Measurements from ENCODE around the gene RYK. TPM values are rescaled to one million over a fixed set of nuclear protein-coding genes. Genes with fewer than 3 reads are reported as not detected.
A peak's percentile ranks its signal among the peaks of the same experiment; 100 is the strongest.
"Not testable (repeated sequence)": the region's sequence is repeated elsewhere in the genome, so short reads cannot be mapped to it uniquely, and the experiment has no call there.

RYK gene
- total RNA-seq, 1 experiment from 2014 or later = 60.6 TPM

DNA sequence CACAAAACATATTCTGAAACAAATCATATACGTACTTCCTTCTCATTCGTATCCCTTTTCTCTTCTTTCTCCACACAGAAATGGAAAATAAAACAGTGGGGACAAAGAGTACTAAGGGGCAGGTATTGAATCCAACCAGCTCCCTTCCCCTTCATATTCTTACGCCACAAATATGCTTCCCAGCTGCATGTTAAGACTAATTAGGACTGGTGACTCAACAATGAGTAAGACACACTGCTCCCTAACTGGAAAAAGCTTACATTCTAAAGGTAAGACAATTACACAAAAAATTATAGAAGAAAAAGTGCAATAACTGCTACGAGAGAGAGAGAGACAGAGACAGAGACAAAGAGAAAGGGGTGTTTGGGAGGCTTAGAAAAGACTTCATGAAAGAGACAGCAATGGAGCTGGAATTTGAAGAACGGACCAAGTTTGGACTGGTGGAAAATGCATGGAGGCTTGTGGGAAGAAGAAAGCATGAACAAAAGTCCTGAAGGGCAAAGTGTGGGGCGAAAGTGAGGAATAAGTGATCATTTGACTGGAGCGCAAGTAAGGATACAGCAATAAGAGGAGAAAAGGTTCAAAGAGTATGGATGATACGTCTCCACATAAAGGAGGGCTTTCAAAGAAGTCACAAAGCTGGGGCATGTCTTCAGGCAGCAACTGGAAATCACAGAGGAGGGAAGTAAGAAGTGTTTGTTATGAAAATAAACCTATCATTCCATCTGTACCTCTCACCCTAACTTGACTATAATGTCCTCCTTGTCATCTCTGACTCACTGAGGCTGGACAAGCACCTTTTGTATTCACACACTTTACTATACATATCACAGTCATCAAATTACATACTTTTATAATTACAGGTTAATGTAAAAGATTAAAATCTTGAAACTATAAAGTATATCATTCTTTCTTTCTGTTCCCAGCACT is 49.2 kb downstream of the RYK start:
- H2BK120ac ChIP-seq (ENCODE audit: low read depth, low read length, poor library complexity, severe bottlenecking) = no peak overlapping the region
- H4K91ac ChIP-seq (ENCODE audit: insufficient read length, low read depth, low read length) = no peak overlapping the region
- no peak overlapping the region for H3K4ac ChIP-seq (ENCODE audit: low read depth, low read length)
- H2BK20ac ChIP-seq (ENCODE audit: low read depth, low read length, poor library complexity, severe bottlenecking) = no peak overlapping the region
- H2BK5ac ChIP-seq (ENCODE audit: insufficient read length, low read length) = no peak overlapping the region
- H3K23ac ChIP-seq (ENCODE audit: insufficient read length, low read depth, low read length) = no peak overlapping the region
- H3K18ac ChIP-seq (ENCODE audit: insufficient read length, low read depth, low read length) = no peak overlapping the region
- no peak overlapping the region for H3K56ac ChIP-seq (ENCODE audit: insufficient read length, low read depth, low read length)
- no peak overlapping the region for H4K5ac ChIP-seq (ENCODE audit: insufficient read length, low read depth, low read length)
- H3K14ac ChIP-seq (ENCODE audit: insufficient read depth, low read length) = no peak overlapping the region
- H3K36me3 Mint-ChIP-seq (ENCODE audit: insufficient read depth in 1 of 3, low read depth in 3 of 3) = peaks cover 24 to 46% (median 30%) of the 10 kb centered on the region in 3 experiments
- H3K79me2 ChIP-seq (ENCODE audit: insufficient read depth, low read length) = no peaks in the 10 kb centered on the region
- WGBS (ENCODE audit: extremely low coverage, insufficient read length, low lambda C conversion rate) = 100% methylated on average over 2 of the region's 8 CpGs
- H3K9ac ChIP-seq (ENCODE audit: extremely low read depth, insufficient read length, low read length) = no peak overlapping the region
- no peaks in the 10 kb centered on the region for H3K4me1 ChIP-seq (ENCODE audit: insufficient read depth, low read length)
- no peak overlapping the region for H2BK15ac ChIP-seq (ENCODE audit: low read depth, low read length)
- H2AFZ ChIP-seq (ENCODE audit: low read length) = no peak overlapping the region
- no peak overlapping the region for H2AK5ac ChIP-seq (ENCODE audit: insufficient read length, low read length)
- no peaks in the 10 kb centered on the region for H3K23me2 ChIP-seq (ENCODE audit: insufficient read length, low read depth, low read length, poor library complexity, severe bottlenecking)
- H3K4me3 Mint-ChIP-seq = no peak overlapping the region
- H2BK12ac ChIP-seq (ENCODE audit: insufficient read length, low read depth, low read length) = no peak overlapping the region
- no peak overlapping the region for H4K8ac ChIP-seq (replicated peaks; ENCODE audit: insufficient read length, low read depth, low read length)
- H3K9me3 ChIP-seq (ENCODE audit: control insufficient read depth, low read depth, low read length) = no peaks in the 10 kb centered on the region
- no peak overlapping the region for H3K4me2 ChIP-seq (ENCODE audit: insufficient read depth, insufficient read length, low read length)
- H3K4me1 Mint-ChIP-seq = peaks cover under 1 to 3% of the 10 kb centered on the region in 2 experiments; a peak in 2 of 4 replicates
- no peak for DNase-seq
- H3K27me3 Mint-ChIP-seq (ENCODE audit: low read depth) = no peaks in the 10 kb centered on the region
- H3K27ac ChIP-seq (ENCODE audit: insufficient read length, low read depth, low read length) = no peak overlapping the region
- no peak overlapping the region for H3T11ph ChIP-seq (ENCODE audit: low read length)
- H3K27ac Mint-ChIP-seq = peak overlapping the region in 1 of 3 experiments; percentile 58; a peak in 2 of 7 replicates
- TF ChIP-seq, protein P1, sequence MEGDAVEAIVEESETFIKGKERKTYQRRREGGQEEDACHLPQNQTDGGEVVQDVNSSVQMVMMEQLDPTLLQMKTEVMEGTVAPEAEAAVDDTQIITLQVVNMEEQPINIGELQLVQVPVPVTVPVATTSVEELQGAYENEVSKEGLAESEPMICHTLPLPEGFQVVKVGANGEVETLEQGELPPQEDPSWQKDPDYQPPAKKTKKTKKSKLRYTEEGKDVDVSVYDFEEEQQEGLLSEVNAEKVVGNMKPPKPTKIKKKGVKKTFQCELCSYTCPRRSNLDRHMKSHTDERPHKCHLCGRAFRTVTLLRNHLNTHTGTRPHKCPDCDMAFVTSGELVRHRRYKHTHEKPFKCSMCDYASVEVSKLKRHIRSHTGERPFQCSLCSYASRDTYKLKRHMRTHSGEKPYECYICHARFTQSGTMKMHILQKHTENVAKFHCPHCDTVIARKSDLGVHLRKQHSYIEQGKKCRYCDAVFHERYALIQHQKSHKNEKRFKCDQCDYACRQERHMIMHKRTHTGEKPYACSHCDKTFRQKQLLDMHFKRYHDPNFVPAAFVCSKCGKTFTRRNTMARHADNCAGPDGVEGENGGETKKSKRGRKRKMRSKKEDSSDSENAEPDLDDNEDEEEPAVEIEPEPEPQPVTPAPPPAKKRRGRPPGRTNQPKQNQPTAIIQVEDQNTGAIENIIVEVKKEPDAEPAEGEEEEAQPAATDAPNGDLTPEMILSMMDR (conservative IDR thresholded peaks at IDR 0.05) = no peak
- H3K79me1 ChIP-seq (ENCODE audit: insufficient read depth, low read depth, low read length, poor library complexity, severe bottlenecking) = no peaks in the 10 kb centered on the region
- no peaks in the 10 kb centered on the region for H4K20me1 ChIP-seq (ENCODE audit: control insufficient read depth, insufficient read depth, insufficient read length)
- H3K27me3 ChIP-seq (ENCODE audit: insufficient read depth, low read length) = no peaks in the 10 kb centered on the region
- H3K9me3 Mint-ChIP-seq = no peaks in the 10 kb centered on the region; a peak in 1 of 5 replicates

DNA sequence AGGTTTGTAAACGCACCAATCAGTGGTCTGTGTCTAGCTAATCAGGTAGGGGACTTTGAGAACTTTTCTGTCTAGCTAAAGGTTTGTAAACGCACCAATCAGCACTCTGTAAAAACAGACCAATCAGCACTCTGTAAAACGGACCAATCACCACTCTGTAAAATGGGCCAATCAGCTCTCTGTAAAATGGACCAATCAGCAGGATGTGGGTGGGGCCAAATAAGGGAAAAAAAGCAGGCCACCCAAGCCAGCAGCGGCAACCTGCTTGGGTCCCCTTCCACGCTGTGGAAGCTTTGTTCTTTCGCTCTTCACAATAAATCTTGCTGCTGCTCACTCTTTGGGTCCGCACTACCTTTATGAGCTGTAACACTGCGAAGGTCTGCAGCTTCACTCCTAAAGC is 50.8 kb downstream of the RYK start:
- H3K4me1 ChIP-seq (ENCODE audit: insufficient read depth, low read length); H3K18ac ChIP-seq (ENCODE audit: insufficient read length, low read depth, low read length); H4K20me1 ChIP-seq (ENCODE audit: control insufficient read depth, insufficient read depth, insufficient read length); H3K4me3 Mint-ChIP-seq; H4K5ac ChIP-seq (ENCODE audit: insufficient read length, low read depth, low read length); H3K79me2 ChIP-seq (ENCODE audit: insufficient read depth, low read length); DNase-seq; H3K27ac Mint-ChIP-seq; H3K79me1 ChIP-seq (ENCODE audit: insufficient read depth, low read depth, low read length, poor library complexity, severe bottlenecking); H4K8ac ChIP-seq (replicated peaks; ENCODE audit: insufficient read length, low read depth, low read length); H4K91ac ChIP-seq (ENCODE audit: insufficient read length, low read depth, low read length); H3K4ac ChIP-seq (ENCODE audit: low read depth, low read length); H2AK5ac ChIP-seq (ENCODE audit: insufficient read length, low read length); H3K9ac ChIP-seq (ENCODE audit: extremely low read depth, insufficient read length, low read length); H2AFZ ChIP-seq (ENCODE audit: low read length); H2BK20ac ChIP-seq (ENCODE audit: low read depth, low read length, poor library complexity, severe bottlenecking); H3K23ac ChIP-seq (ENCODE audit: insufficient read length, low read depth, low read length); H3K27me3 Mint-ChIP-seq (ENCODE audit: low read depth); H3K9me3 ChIP-seq (ENCODE audit: control insufficient read depth, low read depth, low read length); H3K4me2 ChIP-seq (ENCODE audit: insufficient read depth, insufficient read length, low read length); H3K56ac ChIP-seq (ENCODE audit: insufficient read length, low read depth, low read length); H3K27me3 ChIP-seq (ENCODE audit: insufficient read depth, low read length); H3K27ac ChIP-seq (ENCODE audit: insufficient read length, low read depth, low read length); H3K4me1 Mint-ChIP-seq; H2BK15ac ChIP-seq (ENCODE audit: low read depth, low read length); H2BK120ac ChIP-seq (ENCODE audit: low read depth, low read length, poor library complexity, severe bottlenecking); H2BK5ac ChIP-seq (ENCODE audit: insufficient read length, low read length); H3K14ac ChIP-seq (ENCODE audit: insufficient read depth, low read length); H3T11ph ChIP-seq (ENCODE audit: low read length); H3K9me3 Mint-ChIP-seq; H3K23me2 ChIP-seq (ENCODE audit: insufficient read length, low read depth, low read length, poor library complexity, severe bottlenecking); H2BK12ac ChIP-seq (ENCODE audit: insufficient read length, low read depth, low read length): not testable (repeated sequence)
- H3K36me3 Mint-ChIP-seq (ENCODE audit: insufficient read depth in 1 of 3, low read depth in 3 of 3) = peaks cover 33 to 58% (median 36%) of the 10 kb centered on the region in 3 experiments
- WGBS (ENCODE audit: extremely low coverage, insufficient read length, low lambda C conversion rate) = no CpG with 5 or more reads among the region's 8 CpGs
